Measurements from ENCODE around the gene ARHGEF4.

Gene ARHGEF4

DNA sequence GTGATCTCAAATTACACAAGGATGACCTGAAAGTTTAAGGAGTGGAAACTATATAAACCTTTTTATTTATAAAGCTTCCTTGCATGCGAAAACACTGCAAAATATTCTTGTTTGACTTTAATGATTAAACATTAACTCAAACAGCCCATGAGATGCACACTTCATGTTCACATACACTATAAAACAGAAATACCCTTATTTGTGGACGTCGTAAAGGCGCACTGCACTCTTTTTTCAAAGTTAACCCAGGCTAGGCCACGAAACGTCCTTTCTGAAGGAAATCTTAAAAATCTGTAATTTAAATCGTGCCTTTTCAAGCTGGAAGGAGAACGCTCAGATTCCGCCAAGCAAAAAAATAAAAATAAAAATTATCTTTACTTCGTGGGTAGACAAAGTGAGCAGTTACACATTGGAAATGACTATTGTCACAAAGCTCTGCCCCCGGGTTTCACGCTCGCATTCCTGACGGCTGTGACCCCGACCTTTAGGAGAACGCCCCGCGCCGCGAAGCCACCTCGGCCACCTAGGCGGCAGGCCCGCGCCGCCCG is 255.8 kb downstream of the ARHGEF4 start:
- no peak for DNase-seq (ENCODE audit: low read depth, low spot score)

DNA sequence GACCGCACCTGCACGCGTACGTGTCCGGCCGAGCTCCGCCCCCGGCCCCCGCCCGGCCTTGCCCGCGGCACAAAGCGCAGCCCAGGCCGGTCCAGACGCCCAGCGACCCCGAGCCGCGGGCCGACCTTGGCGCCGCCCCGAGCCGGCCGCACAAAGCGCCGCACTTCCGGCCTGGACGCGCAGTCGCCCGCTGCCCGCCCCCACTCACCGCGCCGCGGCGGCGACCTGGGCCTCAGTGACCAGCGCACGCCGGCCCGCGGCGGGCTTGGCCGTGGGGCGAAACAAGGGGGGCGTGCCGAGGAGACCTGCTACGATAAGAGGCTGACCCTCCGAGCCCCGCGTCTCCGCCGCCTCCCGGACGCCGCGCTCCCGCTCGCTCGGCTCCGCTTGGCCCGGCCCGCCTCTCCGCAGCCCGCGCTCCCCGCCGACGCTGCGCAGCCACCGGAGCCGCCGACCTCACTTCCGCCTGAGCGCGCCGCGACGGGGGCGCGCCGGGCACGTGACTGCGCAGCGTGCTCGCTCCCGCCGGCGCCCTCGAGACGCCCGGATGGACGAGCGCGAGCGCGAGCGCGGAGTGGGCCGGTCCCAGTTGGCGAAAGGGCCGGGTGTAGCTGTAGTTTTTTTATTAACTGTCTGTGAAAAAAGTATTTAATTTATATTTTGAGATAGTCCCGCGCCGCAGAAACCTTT is 256.4 kb downstream of the ARHGEF4 start, which contains the start of gene FAM168B:
TSS of gene FAM168B (minus strand) at position 455 of the 690 bp plus-strand sequence. CDS start 10,814 bp downstream, outside the sequence.
- peak within 1 kb of the TSS; percentile 88 for H3K4me3 ChIP-seq (ENCODE audit: low read length)
- peak; percentile 79 for DNase-seq (ENCODE audit: low read depth, low spot score)

More for the DNA sequence above, 255.8 kb downstream of the ARHGEF4 start:
- peak overlapping the region; percentile 88 for H3K4me3 ChIP-seq (ENCODE audit: low read length)

DNA sequence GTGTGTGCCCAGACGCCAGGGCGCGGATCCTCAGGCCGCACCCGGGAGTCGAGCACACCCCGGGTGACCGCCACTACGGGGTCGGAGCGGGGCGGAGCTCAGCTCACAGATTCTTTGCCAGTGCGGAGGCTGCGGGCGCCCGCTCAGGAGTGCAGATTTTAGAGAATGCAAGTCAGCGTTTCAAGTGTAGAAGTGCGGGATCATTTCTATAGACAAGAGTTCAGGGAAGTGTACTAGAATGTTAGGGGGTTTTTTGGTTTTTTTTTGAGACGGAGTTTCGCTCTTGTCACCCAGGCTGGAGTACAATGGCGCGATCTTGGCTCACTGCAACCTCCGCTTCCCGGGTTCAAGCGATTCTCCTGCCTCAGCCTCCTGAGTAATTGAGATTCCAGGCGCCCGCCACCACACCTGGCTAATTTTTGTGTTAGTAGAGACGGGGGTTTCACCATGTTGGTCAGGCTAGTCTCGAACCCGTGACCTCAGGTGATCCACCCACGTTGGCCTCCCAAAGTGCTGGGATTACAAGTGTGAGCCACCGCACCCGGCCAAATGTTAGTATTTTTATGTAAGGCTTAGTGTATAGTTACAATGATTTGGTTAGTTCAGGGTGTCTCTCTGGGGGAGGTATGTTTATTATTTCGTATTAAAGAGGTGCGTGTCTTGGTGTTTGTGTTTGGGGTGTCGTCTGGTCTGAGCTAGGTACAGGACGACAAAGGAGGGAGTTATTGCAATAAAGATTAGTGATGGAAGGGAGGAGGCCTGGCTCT is 257.2 kb downstream of the ARHGEF4 start:
- peak overlapping the region; percentile 75 for H3K4me3 ChIP-seq (ENCODE audit: low read length)
- DNase-seq (ENCODE audit: low read depth, low spot score): no peak

DNA sequence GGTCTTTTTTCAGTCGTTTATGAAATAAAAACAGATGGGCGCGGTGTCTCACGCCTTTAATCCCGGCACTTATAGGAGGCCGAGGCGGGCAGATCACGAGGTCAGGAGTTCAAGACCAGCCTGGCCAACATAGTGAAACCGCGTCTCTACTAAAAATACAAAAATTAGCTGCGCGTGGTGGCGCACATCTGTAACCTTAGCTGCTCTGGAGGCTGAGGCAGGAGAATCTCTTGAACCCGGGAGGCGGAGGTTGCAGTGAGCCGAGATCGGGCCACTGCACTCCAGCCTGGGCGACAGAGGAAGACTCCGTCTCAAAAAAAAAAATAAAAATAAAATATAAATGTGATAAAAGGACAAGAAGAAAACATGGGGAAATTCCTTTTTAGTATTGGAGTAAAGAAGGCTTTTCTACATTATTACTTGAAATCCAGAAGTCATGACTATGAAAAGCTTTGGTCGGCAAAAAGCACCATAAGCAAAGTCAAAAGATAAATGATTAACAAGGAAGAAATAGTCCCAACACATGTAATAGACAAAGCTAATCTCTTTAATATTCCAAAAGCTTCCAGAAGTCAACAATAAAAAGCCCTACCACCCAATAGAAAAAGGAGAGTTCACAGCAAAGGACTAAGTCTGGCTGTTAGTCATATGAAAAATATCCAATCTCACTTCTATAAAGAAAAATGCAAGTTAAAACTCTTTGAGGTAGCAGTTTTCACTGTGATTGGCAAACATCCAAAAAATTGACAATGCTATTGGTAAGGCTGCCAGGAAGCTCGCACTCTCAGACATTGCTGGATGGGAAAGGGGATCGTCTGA is 258.0 kb downstream of the ARHGEF4 start:
- no peak overlapping the region for H3K4me3 ChIP-seq (ENCODE audit: low read length)
- no peak for DNase-seq (ENCODE audit: low read depth, low spot score)
